ENCODE measurements around the gene ATP2B3. TPM values are rescaled to one million over a fixed set of nuclear protein-coding genes. Genes with fewer than 3 reads are reported as not detected.

The ATP2B3 gene
- total RNA-seq, 4 donors from 2014 or later = 0.09 to 3.5 TPM; not detected in 2

DNA sequence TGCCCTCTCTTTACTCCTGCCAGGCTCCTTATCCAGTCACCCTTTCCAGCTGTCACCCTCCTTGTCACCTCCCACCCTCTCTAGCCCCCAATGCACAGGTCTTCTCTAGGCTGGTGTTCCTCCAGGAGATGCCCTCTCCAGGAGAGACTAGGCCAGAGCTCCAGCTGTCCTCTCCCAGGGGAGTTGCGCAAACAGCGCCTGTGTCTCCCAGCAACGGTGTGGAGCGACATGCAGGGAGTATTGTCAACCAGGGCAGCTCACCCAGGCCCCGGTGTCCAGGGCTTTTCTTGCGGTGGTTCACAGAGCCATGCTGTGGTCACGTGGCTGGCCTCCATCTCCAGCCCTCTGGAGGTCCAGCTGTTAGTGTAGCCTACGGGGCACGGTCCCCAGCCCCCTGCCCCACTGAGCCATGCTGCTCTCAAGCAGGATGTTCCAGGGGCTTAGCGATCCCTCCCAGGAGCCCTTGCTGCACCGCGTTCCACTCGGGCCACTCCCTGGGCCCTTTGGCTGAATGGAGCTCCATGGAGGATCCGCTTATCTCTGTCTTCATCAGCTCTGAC is 46.7 kb downstream of the ATP2B3 start:
- Histone ChIP-seq H3K27ac (no peak overlapping the region), H3K9me3 (no peaks in the 10 kb centered on the region), H3K36me3 (no peaks in the 10 kb centered on the region), H3K27me3 (no peaks in the 10 kb centered on the region), H3K4me1 (no peaks in the 10 kb centered on the region), H3K4me3 (no peak overlapping the region)
- intact Hi-C loops (cut with DNase I; ENCODE audit: low total_unique reads) = no loop called here
- TF ChIP-seq, protein P1, sequence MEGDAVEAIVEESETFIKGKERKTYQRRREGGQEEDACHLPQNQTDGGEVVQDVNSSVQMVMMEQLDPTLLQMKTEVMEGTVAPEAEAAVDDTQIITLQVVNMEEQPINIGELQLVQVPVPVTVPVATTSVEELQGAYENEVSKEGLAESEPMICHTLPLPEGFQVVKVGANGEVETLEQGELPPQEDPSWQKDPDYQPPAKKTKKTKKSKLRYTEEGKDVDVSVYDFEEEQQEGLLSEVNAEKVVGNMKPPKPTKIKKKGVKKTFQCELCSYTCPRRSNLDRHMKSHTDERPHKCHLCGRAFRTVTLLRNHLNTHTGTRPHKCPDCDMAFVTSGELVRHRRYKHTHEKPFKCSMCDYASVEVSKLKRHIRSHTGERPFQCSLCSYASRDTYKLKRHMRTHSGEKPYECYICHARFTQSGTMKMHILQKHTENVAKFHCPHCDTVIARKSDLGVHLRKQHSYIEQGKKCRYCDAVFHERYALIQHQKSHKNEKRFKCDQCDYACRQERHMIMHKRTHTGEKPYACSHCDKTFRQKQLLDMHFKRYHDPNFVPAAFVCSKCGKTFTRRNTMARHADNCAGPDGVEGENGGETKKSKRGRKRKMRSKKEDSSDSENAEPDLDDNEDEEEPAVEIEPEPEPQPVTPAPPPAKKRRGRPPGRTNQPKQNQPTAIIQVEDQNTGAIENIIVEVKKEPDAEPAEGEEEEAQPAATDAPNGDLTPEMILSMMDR (IDR thresholded peaks at IDR 0.05) = no peak
- no peak for TF ChIP-seq POLR2A (IDR thresholded peaks at IDR 0.05)
- DNase-seq = no peak

DNA sequence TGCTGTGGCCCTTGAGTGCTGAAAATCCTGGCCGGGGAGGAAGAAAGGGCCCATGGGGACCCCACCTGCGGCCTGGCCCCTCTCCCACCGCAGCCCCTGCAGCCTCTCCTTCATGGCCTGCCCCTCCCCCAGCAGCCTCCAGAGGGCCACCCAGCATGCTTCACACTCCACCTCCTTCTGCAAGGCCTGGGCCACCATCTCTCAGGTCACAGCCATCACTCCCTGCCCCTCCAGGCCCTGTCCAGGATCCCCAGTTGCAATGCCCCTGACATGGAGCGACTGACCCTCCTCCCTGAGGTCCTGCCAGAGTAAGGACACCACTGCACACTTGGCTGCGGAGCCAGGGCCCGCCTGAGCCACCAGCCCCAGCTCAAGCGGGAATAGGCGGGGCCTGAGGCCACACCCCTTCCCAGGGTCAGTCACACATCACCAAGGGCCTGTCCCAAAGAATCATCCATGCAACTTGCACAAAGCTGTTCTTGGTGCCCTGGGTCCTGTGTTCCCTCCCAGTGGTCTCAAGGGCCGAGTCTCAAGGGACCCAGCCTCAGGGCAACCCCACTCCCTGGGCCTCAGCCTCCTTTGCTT is 48.6 kb downstream of the ATP2B3 start:
- Histone ChIP-seq H3K4me3 (no peak overlapping the region), H3K27ac (no peak overlapping the region), H3K27me3 (no peaks in the 10 kb centered on the region), H3K9me3 (no peaks in the 10 kb centered on the region), H3K36me3 (no peaks in the 10 kb centered on the region), H3K4me1 (no peaks in the 10 kb centered on the region)
- DNase-seq = no peak
- intact Hi-C loops (cut with DNase I; ENCODE audit: low total_unique reads) = no loop called here
- no peak for TF ChIP-seq POLR2A (IDR thresholded peaks at IDR 0.05)

DNA sequence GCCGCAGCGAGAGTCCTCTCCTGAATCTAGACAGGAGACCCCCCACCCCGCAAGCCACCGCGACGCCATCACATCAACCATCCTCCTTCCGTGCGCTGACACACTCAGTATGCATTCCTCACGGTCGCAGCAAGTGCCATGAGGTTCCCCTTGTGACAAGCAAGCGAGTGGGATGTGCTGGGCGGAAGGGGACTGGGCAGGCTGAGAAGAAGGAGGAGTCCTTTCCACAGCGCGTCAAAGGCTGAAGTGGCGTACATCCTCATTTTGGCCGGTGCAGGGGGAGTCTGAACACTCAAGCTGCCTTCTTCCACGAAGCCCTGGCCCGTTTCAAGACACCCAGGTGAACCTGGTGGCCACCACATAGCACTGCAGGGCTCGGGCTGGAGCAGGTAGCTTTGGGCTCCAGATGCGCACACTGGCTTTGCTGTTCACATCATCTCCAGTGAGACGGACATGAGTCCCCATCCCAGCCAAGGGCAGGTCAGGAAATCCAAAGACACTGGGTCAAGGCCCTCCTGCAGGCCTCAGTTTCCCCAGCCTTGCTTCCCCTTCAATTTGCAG is 51.1 kb downstream of the ATP2B3 start:
- DNase-seq = no peak
- intact Hi-C loops (cut with DNase I; ENCODE audit: low total_unique reads) = no loop called here
- no peak overlapping the region for H3K27ac ChIP-seq
- H3K27me3 ChIP-seq = no peaks in the 10 kb centered on the region
- no peak for TF ChIP-seq POLR2A (IDR thresholded peaks at IDR 0.05)
- TF ChIP-seq, protein P1 (IDR thresholded peaks at IDR 0.05) = no peak
- no peaks in the 10 kb centered on the region for H3K4me1 ChIP-seq
- H3K9me3 ChIP-seq = no peaks in the 10 kb centered on the region
- no peaks in the 10 kb centered on the region for H3K36me3 ChIP-seq
- no peak overlapping the region for H3K4me3 ChIP-seq

DNA sequence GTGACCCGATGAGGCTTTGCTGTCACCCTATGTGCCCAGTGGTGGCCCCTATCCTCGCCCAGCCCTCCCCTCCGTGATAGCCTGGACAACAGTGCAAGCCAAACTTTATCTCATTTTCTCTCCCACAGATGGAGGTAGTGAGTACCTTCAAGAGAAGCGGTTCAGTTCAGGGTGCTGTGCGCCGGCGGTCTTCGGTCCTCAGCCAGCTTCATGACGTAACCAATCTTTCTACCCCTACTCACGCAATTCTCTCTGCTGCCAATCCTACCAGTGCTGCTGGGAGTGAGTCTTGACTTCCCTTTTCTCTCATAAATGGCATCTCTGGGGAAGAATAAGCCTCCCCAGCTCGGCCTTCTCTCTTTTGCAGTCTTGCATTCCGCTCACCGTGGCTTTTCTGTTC is 52.0 kb downstream of the ATP2B3 start:
- Histone ChIP-seq H3K4me3 (no peak overlapping the region), H3K36me3 (no peaks in the 10 kb centered on the region), H3K27me3 (no peaks in the 10 kb centered on the region), H3K4me1 (no peaks in the 10 kb centered on the region), H3K27ac (no peak overlapping the region), H3K9me3 (no peaks in the 10 kb centered on the region)
- DNase-seq = no peak
- TF ChIP-seq, protein P1 (IDR thresholded peaks at IDR 0.05) = no peak
- TF ChIP-seq POLR2A (IDR thresholded peaks at IDR 0.05) = no peak
- intact Hi-C loops (cut with DNase I; ENCODE audit: low total_unique reads) = no loop called here

DNA sequence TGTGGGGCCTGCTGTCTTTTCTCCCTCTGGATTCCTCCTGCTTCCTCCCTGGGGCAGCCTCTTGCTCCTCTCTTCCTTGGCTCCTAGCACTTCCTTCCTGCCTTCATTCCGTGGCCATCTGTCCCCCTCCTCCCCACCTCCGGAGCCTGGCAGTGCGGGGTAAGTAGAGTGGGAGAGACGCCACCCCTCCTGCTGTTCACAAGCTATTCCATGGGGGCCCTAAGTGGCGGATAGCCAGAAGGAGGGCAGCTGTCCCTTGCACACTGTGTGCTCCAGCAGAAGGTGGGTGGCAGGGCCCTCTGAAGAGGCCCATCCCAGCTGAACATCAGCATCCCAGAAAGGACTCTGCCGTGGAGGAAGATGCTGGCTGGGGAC is 54.1 kb downstream of the ATP2B3 start:
- intact Hi-C loops (cut with DNase I; ENCODE audit: low total_unique reads) = no loop called here
- H3K27ac ChIP-seq = no peak overlapping the region
- H3K4me3 ChIP-seq = no peak overlapping the region
- DNase-seq = no peak
- H3K36me3 ChIP-seq = no peaks in the 10 kb centered on the region
- no peaks in the 10 kb centered on the region for H3K27me3 ChIP-seq
- TF ChIP-seq, protein P1 (IDR thresholded peaks at IDR 0.05) = no peak
- no peak for TF ChIP-seq POLR2A (IDR thresholded peaks at IDR 0.05)
- H3K9me3 ChIP-seq = no peaks in the 10 kb centered on the region
- no peaks in the 10 kb centered on the region for H3K4me1 ChIP-seq
